ENCODE measurements around the gene TLR5.
A peak's percentile ranks its signal among the peaks of the same experiment; 100 is the strongest.

The TLR5 gene

DNA sequence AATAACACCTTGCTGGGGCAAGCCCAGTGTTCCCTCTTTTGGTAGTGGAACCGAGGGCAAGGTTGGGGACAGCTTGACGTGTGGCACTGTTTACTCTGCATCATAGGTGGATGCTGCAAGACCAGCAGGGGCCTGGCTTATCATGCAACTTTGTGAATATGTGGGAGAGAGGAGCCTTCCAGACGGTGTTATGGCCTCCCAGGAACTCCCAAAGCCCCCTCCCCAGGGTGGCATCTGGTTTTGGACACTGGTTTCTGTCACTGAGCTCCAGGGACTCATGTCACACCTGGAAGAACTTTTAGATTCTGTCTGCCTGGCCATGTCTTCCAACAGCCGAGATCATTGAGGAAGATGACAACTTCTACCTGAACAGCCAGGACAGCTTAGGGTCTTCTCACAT lies 1.4 kb upstream of the TLR5 start:
- ATAC-seq (ENCODE audit: low read depth): no peak
- H3K4me1 ChIP-seq (ENCODE audit: insufficient read depth, poor library complexity, severe bottlenecking): no peaks in the 10 kb centered on the region
- no peaks in the 10 kb centered on the region for H3K27me3 ChIP-seq (ENCODE audit: insufficient read depth, poor library complexity, severe bottlenecking)
- TF ChIP-seq, protein P1, sequence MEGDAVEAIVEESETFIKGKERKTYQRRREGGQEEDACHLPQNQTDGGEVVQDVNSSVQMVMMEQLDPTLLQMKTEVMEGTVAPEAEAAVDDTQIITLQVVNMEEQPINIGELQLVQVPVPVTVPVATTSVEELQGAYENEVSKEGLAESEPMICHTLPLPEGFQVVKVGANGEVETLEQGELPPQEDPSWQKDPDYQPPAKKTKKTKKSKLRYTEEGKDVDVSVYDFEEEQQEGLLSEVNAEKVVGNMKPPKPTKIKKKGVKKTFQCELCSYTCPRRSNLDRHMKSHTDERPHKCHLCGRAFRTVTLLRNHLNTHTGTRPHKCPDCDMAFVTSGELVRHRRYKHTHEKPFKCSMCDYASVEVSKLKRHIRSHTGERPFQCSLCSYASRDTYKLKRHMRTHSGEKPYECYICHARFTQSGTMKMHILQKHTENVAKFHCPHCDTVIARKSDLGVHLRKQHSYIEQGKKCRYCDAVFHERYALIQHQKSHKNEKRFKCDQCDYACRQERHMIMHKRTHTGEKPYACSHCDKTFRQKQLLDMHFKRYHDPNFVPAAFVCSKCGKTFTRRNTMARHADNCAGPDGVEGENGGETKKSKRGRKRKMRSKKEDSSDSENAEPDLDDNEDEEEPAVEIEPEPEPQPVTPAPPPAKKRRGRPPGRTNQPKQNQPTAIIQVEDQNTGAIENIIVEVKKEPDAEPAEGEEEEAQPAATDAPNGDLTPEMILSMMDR (IDR thresholded peaks at IDR 0.05; ENCODE audit: poor library complexity, severe bottlenecking): no peak
- no peaks in the 10 kb centered on the region for H3K9me3 ChIP-seq (ENCODE audit: severe bottlenecking)
- H3K36me3 ChIP-seq (ENCODE audit: low read depth): no peaks in the 10 kb centered on the region
- no peak overlapping the region for H3K27ac ChIP-seq (ENCODE audit: poor library complexity, severe bottlenecking)
- H3K4me3 ChIP-seq (ENCODE audit: severe bottlenecking): no peak overlapping the region
- no peak for DNase-seq (ENCODE audit: low spot score)

DNA sequence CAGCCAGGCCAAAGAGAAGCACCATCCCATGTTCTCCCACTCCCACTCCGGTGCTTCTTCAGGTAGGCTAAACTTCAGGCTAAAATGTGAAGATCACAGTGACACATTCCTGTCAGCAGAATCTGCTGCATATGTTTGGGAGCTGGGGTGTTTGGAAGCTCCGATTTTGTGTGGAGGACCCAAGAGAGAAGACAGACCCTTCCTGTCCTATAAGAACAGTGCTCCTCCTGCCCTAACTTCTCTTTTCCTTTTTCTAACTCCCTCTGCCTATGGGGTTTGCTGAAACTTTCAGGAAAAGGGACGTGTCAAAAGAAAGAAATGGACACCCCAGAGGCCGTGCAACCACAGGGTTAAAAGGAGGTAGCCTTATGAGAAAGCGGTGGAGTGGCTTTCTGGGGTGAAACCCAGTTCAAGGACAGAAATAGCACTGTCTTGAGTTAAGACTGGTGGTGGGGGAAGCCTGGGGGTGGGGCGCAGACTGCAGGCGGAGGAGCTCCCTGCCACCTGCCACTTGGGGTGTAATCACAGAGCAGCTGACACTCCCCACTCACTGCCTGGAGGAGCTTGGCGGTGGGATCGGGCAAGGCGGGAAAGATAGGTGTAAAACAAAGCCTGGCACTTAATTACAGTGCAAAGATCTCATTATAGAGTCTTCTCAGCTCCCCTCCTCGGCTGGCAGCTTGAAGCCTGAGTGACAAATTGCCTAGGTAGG lies 645 bp upstream of the TLR5 start:
- H3K36me3 ChIP-seq (ENCODE audit: low read depth): no peaks in the 10 kb centered on the region
- H3K4me3 ChIP-seq (ENCODE audit: severe bottlenecking): peak overlapping the region; percentile 48
- no peak for DNase-seq (ENCODE audit: low spot score)
- H3K27me3 ChIP-seq (ENCODE audit: insufficient read depth, poor library complexity, severe bottlenecking): no peaks in the 10 kb centered on the region
- no peak overlapping the region for H3K27ac ChIP-seq (ENCODE audit: poor library complexity, severe bottlenecking)
- no peaks in the 10 kb centered on the region for H3K4me1 ChIP-seq (ENCODE audit: insufficient read depth, poor library complexity, severe bottlenecking)
- H3K9me3 ChIP-seq (ENCODE audit: severe bottlenecking): no peaks in the 10 kb centered on the region
- TF ChIP-seq, protein P1 (IDR thresholded peaks at IDR 0.05; ENCODE audit: poor library complexity, severe bottlenecking): no peak
- ATAC-seq (ENCODE audit: low read depth): no peak

DNA sequence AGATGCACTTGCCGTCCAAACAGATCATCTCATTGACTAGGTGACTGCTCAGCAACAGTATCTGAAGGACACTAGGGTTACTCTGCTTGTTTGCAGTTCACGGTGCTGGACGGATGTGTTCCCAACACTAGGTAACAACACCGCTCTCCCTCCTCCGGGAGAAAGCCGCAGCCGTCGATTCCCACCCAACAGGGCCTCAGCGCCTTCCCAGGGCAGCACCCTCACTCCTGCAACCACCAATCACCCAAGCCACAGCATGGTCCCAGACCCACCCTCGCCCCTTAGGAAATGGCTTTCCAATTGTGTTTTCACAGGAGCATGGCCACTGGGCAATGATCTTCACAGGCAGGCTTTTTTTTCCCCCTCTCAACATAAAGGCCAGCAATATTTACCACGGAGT lies 779 bp downstream of the TLR5 start:
- DNase-seq (ENCODE audit: low spot score) (no peak), ATAC-seq (ENCODE audit: low read depth) (no peak)
- Histone ChIP-seq H3K4me3 (ENCODE audit: severe bottlenecking) (no peak overlapping the region), H3K9me3 (ENCODE audit: severe bottlenecking) (no peaks in the 10 kb centered on the region), H3K27ac (ENCODE audit: poor library complexity, severe bottlenecking) (no peak overlapping the region), H3K27me3 (ENCODE audit: insufficient read depth, poor library complexity, severe bottlenecking) (no peaks in the 10 kb centered on the region), H3K36me3 (ENCODE audit: low read depth) (no peaks in the 10 kb centered on the region), H3K4me1 (ENCODE audit: insufficient read depth, poor library complexity, severe bottlenecking) (peaks cover 3% of the 10 kb centered on the region)
- TF ChIP-seq, protein P1 (IDR thresholded peaks at IDR 0.05; ENCODE audit: poor library complexity, severe bottlenecking): no peak

DNA sequence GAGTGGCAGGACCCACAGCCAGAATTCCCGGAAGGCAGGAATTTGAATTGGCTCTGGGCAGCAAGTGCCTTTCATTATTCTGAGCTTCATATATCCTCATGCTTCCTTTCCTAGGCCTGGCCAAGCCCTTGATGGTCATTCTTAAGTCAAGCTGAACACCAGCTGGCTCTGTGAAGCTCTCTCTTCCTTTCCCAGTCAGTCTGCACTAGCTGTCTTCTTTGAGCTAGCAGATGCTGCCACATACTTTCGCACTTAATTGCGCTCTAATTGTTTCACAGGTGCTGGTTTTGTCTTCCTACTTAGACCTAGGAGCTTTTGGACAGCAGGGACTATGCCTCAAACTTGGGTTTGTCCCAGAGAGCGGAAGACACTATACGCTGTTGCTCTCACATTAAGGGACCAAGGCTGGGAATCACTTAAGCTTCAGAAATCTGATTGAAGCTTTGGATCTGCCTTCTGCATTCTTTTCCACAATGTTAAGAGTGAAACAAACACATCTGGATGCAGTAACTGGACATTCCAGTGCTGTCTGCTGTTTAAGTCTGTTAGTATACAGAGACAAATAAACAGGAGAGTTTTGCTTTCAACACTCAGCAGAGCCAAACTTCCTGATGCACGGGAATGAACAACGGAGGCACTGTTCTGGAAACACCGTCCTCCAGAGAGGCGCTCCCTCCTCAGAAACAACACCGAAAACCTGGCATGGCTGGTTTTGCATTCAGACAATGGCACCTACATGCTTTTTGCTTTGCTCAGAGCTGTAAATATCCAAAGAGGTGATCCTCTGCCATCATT lies 2.2 kb downstream of the TLR5 start:
- peaks cover 4% of the 10 kb centered on the region for H3K4me1 ChIP-seq (ENCODE audit: insufficient read depth, poor library complexity, severe bottlenecking)
- ATAC-seq (ENCODE audit: low read depth) (no peak), DNase-seq (ENCODE audit: low spot score) (no peak)
- TF ChIP-seq, protein P1 (IDR thresholded peaks at IDR 0.05; ENCODE audit: poor library complexity, severe bottlenecking): no peak
- no peaks in the 10 kb centered on the region for H3K9me3 ChIP-seq (ENCODE audit: severe bottlenecking)
- no peaks in the 10 kb centered on the region for H3K27me3 ChIP-seq (ENCODE audit: insufficient read depth, poor library complexity, severe bottlenecking)
- H3K4me3 ChIP-seq (ENCODE audit: severe bottlenecking): no peak overlapping the region
- no peak overlapping the region for H3K27ac ChIP-seq (ENCODE audit: poor library complexity, severe bottlenecking)
- no peaks in the 10 kb centered on the region for H3K36me3 ChIP-seq (ENCODE audit: low read depth)
